Measurements from ENCODE around the gene PRPF6. TPM values are rescaled to one million over a fixed set of nuclear protein-coding genes. Genes with fewer than 3 reads are reported as not detected.

The PRPF6 gene
- total RNA-seq, 2 experiments from 2014 or later, result 45.1 to 73.7 TPM

DNA sequence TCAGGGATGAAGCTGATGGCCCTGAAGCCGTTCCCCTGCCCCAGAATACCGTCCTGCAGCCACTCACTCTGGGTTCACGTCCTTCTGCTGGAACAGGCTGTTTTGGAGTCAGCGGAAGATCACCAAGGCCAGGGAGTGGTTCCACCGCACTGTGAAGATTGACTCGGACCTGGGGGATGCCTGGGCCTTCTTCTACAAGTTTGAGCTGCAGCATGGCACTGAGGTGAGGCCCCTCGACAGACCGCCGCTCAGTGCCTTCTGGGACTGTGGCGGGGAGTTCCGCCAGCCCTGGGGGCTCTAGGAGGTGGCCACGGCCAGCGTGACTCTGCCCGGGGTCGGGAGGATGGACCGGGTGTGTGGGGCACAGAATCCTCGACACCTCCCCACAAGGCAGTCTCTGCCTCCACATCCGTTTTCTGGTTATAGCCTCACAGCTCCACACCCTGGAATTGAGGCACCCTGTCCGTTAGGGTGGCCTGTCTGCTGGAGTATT lies 50.9 kb downstream of the PRPF6 start:
- DNase-seq (ENCODE audit: low spot score), result no peak
- H3K36me3 ChIP-seq (ENCODE audit: insufficient read depth, low read length), result peaks cover 68% of the 10 kb centered on the region
- no peaks in the 10 kb centered on the region for H3K9me3 ChIP-seq (ENCODE audit: low read length)
- no peaks in the 10 kb centered on the region for H3K9me2 ChIP-seq (ENCODE audit: insufficient read depth, low read length)
- ChIA-PET CTCF (ENCODE audit: unreplicated experiment) (no interaction called here), POLR2A (no interaction called here)
- H3K4me3 ChIP-seq (ENCODE audit: low read depth, low read length, poor library complexity, severe bottlenecking), result no peak overlapping the region
- intact Hi-C loops (cut with micrococcal nuclease; ENCODE audit: unreplicated experiment), result no loop called here
- TF ChIP-seq, protein P1, sequence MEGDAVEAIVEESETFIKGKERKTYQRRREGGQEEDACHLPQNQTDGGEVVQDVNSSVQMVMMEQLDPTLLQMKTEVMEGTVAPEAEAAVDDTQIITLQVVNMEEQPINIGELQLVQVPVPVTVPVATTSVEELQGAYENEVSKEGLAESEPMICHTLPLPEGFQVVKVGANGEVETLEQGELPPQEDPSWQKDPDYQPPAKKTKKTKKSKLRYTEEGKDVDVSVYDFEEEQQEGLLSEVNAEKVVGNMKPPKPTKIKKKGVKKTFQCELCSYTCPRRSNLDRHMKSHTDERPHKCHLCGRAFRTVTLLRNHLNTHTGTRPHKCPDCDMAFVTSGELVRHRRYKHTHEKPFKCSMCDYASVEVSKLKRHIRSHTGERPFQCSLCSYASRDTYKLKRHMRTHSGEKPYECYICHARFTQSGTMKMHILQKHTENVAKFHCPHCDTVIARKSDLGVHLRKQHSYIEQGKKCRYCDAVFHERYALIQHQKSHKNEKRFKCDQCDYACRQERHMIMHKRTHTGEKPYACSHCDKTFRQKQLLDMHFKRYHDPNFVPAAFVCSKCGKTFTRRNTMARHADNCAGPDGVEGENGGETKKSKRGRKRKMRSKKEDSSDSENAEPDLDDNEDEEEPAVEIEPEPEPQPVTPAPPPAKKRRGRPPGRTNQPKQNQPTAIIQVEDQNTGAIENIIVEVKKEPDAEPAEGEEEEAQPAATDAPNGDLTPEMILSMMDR (conservative IDR thresholded peaks at IDR 0.05; ENCODE audit: low read length), result no peak
- no peak for TF ChIP-seq EZH2phosphoT487 (IDR thresholded peaks at IDR 0.05; ENCODE audit: borderline replicate concordance, low read depth, low read length)
- H3K4me2 ChIP-seq (ENCODE audit: low read length), result no peak overlapping the region
- no peak overlapping the region for H3K27ac ChIP-seq (ENCODE audit: low read depth, low read length, poor library complexity, severe bottlenecking)
- no TSS peak for BruUV-seq (replicated peaks)
- H3K4me1 ChIP-seq (ENCODE audit: insufficient read depth, low read length, poor library complexity, severe bottlenecking), result peaks cover 5% of the 10 kb centered on the region
- H4K20me1 ChIP-seq (ENCODE audit: insufficient read depth, low read length), result no peaks in the 10 kb centered on the region
- H2AFZ ChIP-seq (ENCODE audit: low read length), result no peak overlapping the region
- H3K79me2 ChIP-seq (ENCODE audit: insufficient read depth, low read depth, low read length), result no peaks in the 10 kb centered on the region

DNA sequence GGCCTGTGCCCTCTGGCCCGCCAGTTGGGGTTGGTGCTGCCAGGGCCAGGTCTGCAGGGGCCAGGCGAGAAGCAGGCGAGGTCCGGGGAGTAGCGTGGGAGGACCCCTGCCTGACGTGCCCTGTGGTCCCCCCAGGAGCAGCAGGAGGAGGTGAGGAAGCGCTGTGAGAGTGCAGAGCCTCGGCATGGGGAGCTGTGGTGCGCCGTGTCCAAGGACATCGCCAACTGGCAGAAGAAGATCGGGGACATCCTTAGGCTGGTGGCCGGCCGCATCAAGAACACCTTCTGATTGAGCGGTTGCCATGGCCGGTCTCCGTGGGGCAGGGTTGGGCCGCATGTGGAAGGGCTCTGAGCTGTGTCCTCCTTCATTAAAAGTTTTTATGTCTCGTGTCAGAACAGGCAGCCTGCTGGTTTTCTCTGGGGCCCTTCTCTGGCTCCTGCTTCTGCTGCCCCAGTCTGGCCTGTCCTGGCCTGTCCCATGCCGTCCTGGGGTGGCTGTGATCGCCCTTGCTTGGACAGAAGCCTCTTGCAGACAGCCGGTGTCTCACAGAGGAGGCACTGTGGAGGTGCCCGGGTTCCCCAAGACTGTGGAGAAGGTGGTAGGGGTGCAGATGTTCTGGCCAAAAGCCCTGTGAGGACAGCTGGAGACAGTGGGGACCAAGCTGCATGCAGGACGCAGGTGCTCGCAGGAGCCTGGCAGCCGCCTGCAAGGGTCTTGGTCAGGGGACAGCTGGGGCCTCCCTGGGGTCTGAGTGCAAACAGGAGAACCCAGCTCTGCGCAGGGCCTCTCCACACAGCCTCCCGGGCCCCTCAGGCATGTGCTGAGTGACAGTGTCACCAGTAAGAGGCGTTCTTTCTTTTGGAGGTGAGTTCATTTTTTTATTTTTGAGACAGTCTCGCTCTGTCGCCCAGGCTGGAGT lies 52.0 kb downstream of the PRPF6 start:
- H3K4me2 ChIP-seq (ENCODE audit: low read length), result no peak overlapping the region
- peaks cover 57% of the 10 kb centered on the region for H3K36me3 ChIP-seq (ENCODE audit: insufficient read depth, low read length)
- no peak overlapping the region for H2AFZ ChIP-seq (ENCODE audit: low read length)
- no peak for TF ChIP-seq EZH2phosphoT487 (IDR thresholded peaks at IDR 0.05; ENCODE audit: borderline replicate concordance, low read depth, low read length)
- TF ChIP-seq, protein P1 (conservative IDR thresholded peaks at IDR 0.05; ENCODE audit: low read length), result no peak
- H3K9me3 ChIP-seq (ENCODE audit: low read length), result no peaks in the 10 kb centered on the region
- POLR2A ChIA-PET, result interaction anchor here (0.6 kb wide), 1 partner anchor 1757 kb away, joined by 3 read pairs; no protein-coding TSS in a partner anchor
- H3K4me3 ChIP-seq (ENCODE audit: low read depth, low read length, poor library complexity, severe bottlenecking), result no peak overlapping the region
- no peak overlapping the region for H3K27ac ChIP-seq (ENCODE audit: low read depth, low read length, poor library complexity, severe bottlenecking)
- H4K20me1 ChIP-seq (ENCODE audit: insufficient read depth, low read length), result no peaks in the 10 kb centered on the region
- BruUV-seq (replicated peaks), result no TSS peak
- no peaks in the 10 kb centered on the region for H3K9me2 ChIP-seq (ENCODE audit: insufficient read depth, low read length)
- intact Hi-C loops (cut with micrococcal nuclease; ENCODE audit: unreplicated experiment), result no loop called here
- H3K79me2 ChIP-seq (ENCODE audit: insufficient read depth, low read depth, low read length), result no peaks in the 10 kb centered on the region
- DNase-seq (ENCODE audit: low spot score), result no peak
- CTCF ChIA-PET (ENCODE audit: unreplicated experiment), result no interaction called here
- H3K4me1 ChIP-seq (ENCODE audit: insufficient read depth, low read length, poor library complexity, severe bottlenecking), result peaks cover 16% of the 10 kb centered on the region

DNA sequence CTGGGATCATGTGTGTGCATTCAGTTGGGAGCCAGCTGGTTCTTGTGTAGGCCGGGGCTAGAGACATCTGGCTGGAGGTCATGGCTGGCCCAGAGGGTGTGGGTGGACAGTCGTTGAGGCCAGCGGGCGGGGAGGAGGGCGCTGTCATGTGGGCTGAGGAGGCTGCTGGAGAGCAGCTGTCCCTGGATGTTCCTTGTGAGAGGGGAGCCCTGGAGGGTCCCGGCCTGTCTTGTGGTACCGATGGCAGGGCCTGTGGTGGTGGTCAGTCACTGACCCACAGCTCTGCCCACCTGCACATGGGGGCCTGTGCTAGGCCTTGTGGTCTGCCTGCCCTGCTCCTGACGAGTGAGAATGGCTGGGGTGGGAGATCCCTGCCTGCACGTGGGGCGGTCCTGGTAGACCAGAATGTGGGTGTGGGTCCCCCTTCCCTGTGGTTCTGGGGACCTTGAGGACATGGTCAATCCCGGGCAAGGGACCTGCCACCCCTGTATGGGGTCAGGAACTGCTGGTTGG lies 53.1 kb downstream of the PRPF6 start:
- ChIA-PET CTCF (ENCODE audit: unreplicated experiment) (no interaction called here), POLR2A (no interaction called here)
- peaks cover 27% of the 10 kb centered on the region for H3K4me1 ChIP-seq (ENCODE audit: insufficient read depth, low read length, poor library complexity, severe bottlenecking)
- intact Hi-C loops (cut with micrococcal nuclease; ENCODE audit: unreplicated experiment), result no loop called here
- no peak for DNase-seq (ENCODE audit: low spot score)
- no peak overlapping the region for H2AFZ ChIP-seq (ENCODE audit: low read length)
- peaks cover 49% of the 10 kb centered on the region for H3K36me3 ChIP-seq (ENCODE audit: insufficient read depth, low read length)
- no peaks in the 10 kb centered on the region for H3K79me2 ChIP-seq (ENCODE audit: insufficient read depth, low read depth, low read length)
- H4K20me1 ChIP-seq (ENCODE audit: insufficient read depth, low read length), result no peaks in the 10 kb centered on the region
- no TSS peak for BruUV-seq (replicated peaks)
- no peaks in the 10 kb centered on the region for H3K9me2 ChIP-seq (ENCODE audit: insufficient read depth, low read length)
- H3K4me2 ChIP-seq (ENCODE audit: low read length), result no peak overlapping the region
- no peak for TF ChIP-seq EZH2phosphoT487 (IDR thresholded peaks at IDR 0.05; ENCODE audit: borderline replicate concordance, low read depth, low read length)
- TF ChIP-seq, protein P1 (conservative IDR thresholded peaks at IDR 0.05; ENCODE audit: low read length), result no peak
- H3K9me3 ChIP-seq (ENCODE audit: low read length), result no peaks in the 10 kb centered on the region
- no peak overlapping the region for H3K27ac ChIP-seq (ENCODE audit: low read depth, low read length, poor library complexity, severe bottlenecking)
- no peak overlapping the region for H3K4me3 ChIP-seq (ENCODE audit: low read depth, low read length, poor library complexity, severe bottlenecking)
